ENCODE data around the gene MLF1.

The MLF1 gene

GRCh38 chr3:158644345-158644908 is 73.4 kb downstream of the MLF1 start, which contains the start of gene GFM1:
Gene GFM1, plus strand, starts transcription at chr3:158644527. Its CDS starts 108 bp downstream, at chr3:158644635.
- no peak within 1 kb of the TSS for H2BK12ac ChIP-seq (ENCODE audit: low read length in 2 of 2)
- H3K4ac ChIP-seq (ENCODE audit: low read depth in 1 of 2, low read length in 2 of 2), result peak within 1 kb of the TSS; percentile 65 to 93
- no peaks in the 10 kb centered on the region for H3K27me3 ChIP-seq (ENCODE audit: control insufficient read depth in 1 of 2, insufficient read depth in 1 of 2, low read length in 2 of 2)
- H2AFZ ChIP-seq (ENCODE audit: low read depth, low read length), result peak within 1 kb of the TSS; percentile 87
- H4K8ac ChIP-seq (ENCODE audit: low read length), result peak within 1 kb of the TSS; percentile 96
- H3K9me3 ChIP-seq (ENCODE audit: control insufficient read depth, low read length), result no peaks in the 10 kb centered on the region
- peaks cover 3 to 35% of the 10 kb centered on the region in 2 experiments for H3K36me3 ChIP-seq (ENCODE audit: control insufficient read depth in 1 of 2, insufficient read depth in 2 of 2, low read depth in 1 of 2, low read length in 2 of 2)
- no peak within 1 kb of the TSS for H2BK15ac ChIP-seq (ENCODE audit: low read depth, poor library complexity, severe bottlenecking)
- 2% methylated on average over 42 of the region's 42 CpGs for WGBS
- peak within 1 kb of the TSS; percentile 98 for H3K9ac ChIP-seq (ENCODE audit: low read length)
- H3K23ac ChIP-seq (ENCODE audit: low read length in 2 of 2), result peak within 1 kb of the TSS in 1 of 2 experiments; percentile 69
- peak within 1 kb of the TSS in 1 of 2 experiments; percentile 91 for H3K14ac ChIP-seq (ENCODE audit: low read length in 2 of 2)
- H3K18ac ChIP-seq (ENCODE audit: low read depth in 1 of 2, low read length in 2 of 2), result peak within 1 kb of the TSS; percentile 85 to 94
- H3K4me1 ChIP-seq (ENCODE audit: control insufficient read depth, insufficient read depth, low read depth, low read length), result no peaks in the 10 kb centered on the region
- H3K79me1 ChIP-seq (replicated peaks; ENCODE audit: low read length, poor library complexity, severe bottlenecking), result peaks cover 5% of the 10 kb centered on the region
- peak within 1 kb of the TSS; percentile 13 for H3K4me2 ChIP-seq (ENCODE audit: low read length, poor library complexity, severe bottlenecking)
- H2BK120ac ChIP-seq (ENCODE audit: low read depth, low read length), result peak within 1 kb of the TSS; percentile 52
- peak within 1 kb of the TSS; percentile 54 for H4K91ac ChIP-seq (ENCODE audit: low read length)
- H3K4me3 ChIP-seq (ENCODE audit: insufficient read depth in 1 of 2, low read depth in 1 of 2, low read length in 2 of 2), result peak within 1 kb of the TSS; percentile 92 to 96
- no peak within 1 kb of the TSS for H2BK5ac ChIP-seq (ENCODE audit: low read depth, low read length, poor library complexity, severe bottlenecking)
- no peak within 1 kb of the TSS for H2AK5ac ChIP-seq (ENCODE audit: low read length, severe bottlenecking)
- peak; percentile 98 for DNase-seq
- peak within 1 kb of the TSS; percentile 73 for H3K27ac ChIP-seq (ENCODE audit: low read length, poor library complexity, severe bottlenecking)

DNA sequence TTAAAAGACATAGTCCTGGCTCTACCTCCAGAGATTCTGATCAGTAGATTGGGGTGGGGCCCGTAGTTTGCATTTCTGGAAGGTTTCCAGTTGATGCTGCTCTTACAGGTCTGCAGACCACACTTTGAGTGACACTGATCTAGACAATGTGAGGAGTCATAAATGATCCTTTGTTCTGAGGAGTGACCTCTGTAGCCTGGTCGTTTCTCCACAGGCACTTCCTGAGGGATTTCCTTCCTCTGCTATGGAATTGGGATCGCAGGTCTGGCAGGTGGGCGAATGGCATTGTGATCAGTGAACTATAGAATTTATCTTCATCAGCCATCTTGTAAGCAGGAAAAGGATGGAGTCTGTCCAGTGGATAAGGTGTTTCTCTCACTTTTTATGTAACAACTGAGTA is 78.8 kb downstream of the MLF1 start:
- H3K18ac ChIP-seq (ENCODE audit: low read depth in 1 of 2, low read length in 2 of 2), result no peak overlapping the region
- no peak overlapping the region for H3K27ac ChIP-seq (ENCODE audit: low read length, poor library complexity, severe bottlenecking)
- H2BK12ac ChIP-seq (ENCODE audit: low read length in 2 of 2), result no peak overlapping the region
- H3K9ac ChIP-seq (ENCODE audit: low read length), result no peak overlapping the region
- H4K91ac ChIP-seq (ENCODE audit: low read length), result no peak overlapping the region
- peaks cover 12% of the 10 kb centered on the region for H3K79me1 ChIP-seq (replicated peaks; ENCODE audit: low read length, poor library complexity, severe bottlenecking)
- H2BK120ac ChIP-seq (ENCODE audit: low read depth, low read length), result no peak overlapping the region
- DNase-seq, result no peak
- 69% methylated on average over 3 of the region's 4 CpGs for WGBS
- no peak overlapping the region for H3K23ac ChIP-seq (ENCODE audit: low read length in 2 of 2)
- H3K4me2 ChIP-seq (ENCODE audit: low read length, poor library complexity, severe bottlenecking), result no peak overlapping the region
- H2BK15ac ChIP-seq (ENCODE audit: low read depth, poor library complexity, severe bottlenecking), result no peak overlapping the region
- H3K9me3 ChIP-seq (ENCODE audit: control insufficient read depth, low read length), result no peaks in the 10 kb centered on the region
- no peak overlapping the region for H4K8ac ChIP-seq (ENCODE audit: low read length)
- no peak overlapping the region for H2AK5ac ChIP-seq (ENCODE audit: low read length, severe bottlenecking)
- no peak overlapping the region for H3K4me3 ChIP-seq (ENCODE audit: insufficient read depth in 1 of 2, low read depth in 1 of 2, low read length in 2 of 2)
- peaks cover 6 to 84% of the 10 kb centered on the region in 2 experiments for H3K36me3 ChIP-seq (ENCODE audit: control insufficient read depth in 1 of 2, insufficient read depth in 2 of 2, low read depth in 1 of 2, low read length in 2 of 2)
- H2BK5ac ChIP-seq (ENCODE audit: low read depth, low read length, poor library complexity, severe bottlenecking), result no peak overlapping the region
- H3K4me1 ChIP-seq (ENCODE audit: control insufficient read depth, insufficient read depth, low read depth, low read length), result no peaks in the 10 kb centered on the region
- no peak overlapping the region for H2AFZ ChIP-seq (ENCODE audit: low read depth, low read length)
- no peak overlapping the region for H3K4ac ChIP-seq (ENCODE audit: low read depth in 1 of 2, low read length in 2 of 2)
- H3K14ac ChIP-seq (ENCODE audit: low read length in 2 of 2), result no peak overlapping the region
- no peaks in the 10 kb centered on the region for H3K27me3 ChIP-seq (ENCODE audit: control insufficient read depth in 1 of 2, insufficient read depth in 1 of 2, low read length in 2 of 2)

DNA sequence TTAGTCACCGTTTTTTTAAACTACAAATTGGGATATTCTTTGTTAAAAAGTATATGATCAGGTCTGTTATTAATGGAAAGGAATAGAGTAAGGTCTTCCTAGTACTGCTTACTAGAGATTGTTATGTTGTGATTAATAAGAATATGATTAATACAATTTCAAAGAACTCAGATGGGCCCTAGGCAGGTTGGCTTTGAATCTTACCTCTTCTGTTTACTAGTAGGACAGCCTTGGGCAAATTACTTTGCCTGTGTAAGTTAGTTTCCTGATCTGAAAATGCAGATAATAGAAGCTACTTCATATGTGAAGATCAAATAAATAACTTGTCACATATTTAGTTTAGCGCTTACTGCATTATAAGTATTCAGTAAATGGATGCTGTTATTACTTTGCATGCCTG is 80.2 kb downstream of the MLF1 start:
- Histone ChIP-seq H2BK15ac (ENCODE audit: low read depth, poor library complexity, severe bottlenecking) (no peak overlapping the region), H3K4me2 (ENCODE audit: low read length, poor library complexity, severe bottlenecking) (no peak overlapping the region), H2BK5ac (ENCODE audit: low read depth, low read length, poor library complexity, severe bottlenecking) (no peak overlapping the region), H3K27ac (ENCODE audit: low read length, poor library complexity, severe bottlenecking) (no peak overlapping the region), H4K91ac (ENCODE audit: low read length) (no peak overlapping the region), H3K79me1 (replicated peaks; ENCODE audit: low read length, poor library complexity, severe bottlenecking) (peaks cover 12% of the 10 kb centered on the region), H2BK120ac (ENCODE audit: low read depth, low read length) (no peak overlapping the region), H3K4me1 (ENCODE audit: control insufficient read depth, insufficient read depth, low read depth, low read length) (no peaks in the 10 kb centered on the region), H3K23ac (ENCODE audit: low read length in 2 of 2) (no peak overlapping the region), H4K8ac (ENCODE audit: low read length) (no peak overlapping the region), H2AK5ac (ENCODE audit: low read length, severe bottlenecking) (no peak overlapping the region), H2AFZ (ENCODE audit: low read depth, low read length) (no peak overlapping the region), H3K36me3 (ENCODE audit: control insufficient read depth in 1 of 2, insufficient read depth in 2 of 2, low read depth in 1 of 2, low read length in 2 of 2) (peaks cover 8 to 91% of the 10 kb centered on the region in 2 experiments), H3K14ac (ENCODE audit: low read length in 2 of 2) (no peak overlapping the region), H3K9me3 (ENCODE audit: control insufficient read depth, low read length) (no peaks in the 10 kb centered on the region), H3K27me3 (ENCODE audit: control insufficient read depth in 1 of 2, insufficient read depth in 1 of 2, low read length in 2 of 2) (no peaks in the 10 kb centered on the region), H3K18ac (ENCODE audit: low read depth in 1 of 2, low read length in 2 of 2) (no peak overlapping the region), H2BK12ac (ENCODE audit: low read length in 2 of 2) (no peak overlapping the region), H3K4me3 (ENCODE audit: insufficient read depth in 1 of 2, low read depth in 1 of 2, low read length in 2 of 2) (no peak overlapping the region), H3K4ac (ENCODE audit: low read depth in 1 of 2, low read length in 2 of 2) (no peak overlapping the region), H3K9ac (ENCODE audit: low read length) (no peak overlapping the region)
- no peak for DNase-seq
- 100% methylated on average over 1 of the region's 2 CpGs for WGBS

GRCh38 chr3:158652463-158652862 is 81.5 kb downstream of the MLF1 start:
- Histone ChIP-seq H2BK5ac (ENCODE audit: low read depth, low read length, poor library complexity, severe bottlenecking) (no peak overlapping the region), H3K4ac (ENCODE audit: low read depth in 1 of 2, low read length in 2 of 2) (no peak overlapping the region)
- 91% methylated on average over 1 of the region's 3 CpGs for WGBS

More at GRCh38 chr3:158652463-158652862, 81.5 kb downstream of the MLF1 start:
- Histone ChIP-seq H3K9ac (ENCODE audit: low read length) (no peak overlapping the region), H2BK12ac (ENCODE audit: low read length in 2 of 2) (no peak overlapping the region), H2BK120ac (ENCODE audit: low read depth, low read length) (no peak overlapping the region), H3K27me3 (ENCODE audit: control insufficient read depth in 1 of 2, insufficient read depth in 1 of 2, low read length in 2 of 2) (no peaks in the 10 kb centered on the region), H2AK5ac (ENCODE audit: low read length, severe bottlenecking) (no peak overlapping the region), H4K91ac (ENCODE audit: low read length) (no peak overlapping the region), H3K36me3 (ENCODE audit: control insufficient read depth in 1 of 2, insufficient read depth in 2 of 2, low read depth in 1 of 2, low read length in 2 of 2) (peaks cover 9 to 91% of the 10 kb centered on the region in 2 experiments), H2BK15ac (ENCODE audit: low read depth, poor library complexity, severe bottlenecking) (no peak overlapping the region), H3K79me1 (replicated peaks; ENCODE audit: low read length, poor library complexity, severe bottlenecking) (peaks cover 13% of the 10 kb centered on the region), H4K8ac (ENCODE audit: low read length) (no peak overlapping the region), H3K14ac (ENCODE audit: low read length in 2 of 2) (no peak overlapping the region), H3K9me3 (ENCODE audit: control insufficient read depth, low read length) (no peaks in the 10 kb centered on the region), H3K4me2 (ENCODE audit: low read length, poor library complexity, severe bottlenecking) (no peak overlapping the region), H3K18ac (ENCODE audit: low read depth in 1 of 2, low read length in 2 of 2) (no peak overlapping the region), H3K4me3 (ENCODE audit: insufficient read depth in 1 of 2, low read depth in 1 of 2, low read length in 2 of 2) (no peak overlapping the region), H3K23ac (ENCODE audit: low read length in 2 of 2) (no peak overlapping the region), H3K4me1 (ENCODE audit: control insufficient read depth, insufficient read depth, low read depth, low read length) (no peaks in the 10 kb centered on the region), H2AFZ (ENCODE audit: low read depth, low read length) (no peak overlapping the region), H3K27ac (ENCODE audit: low read length, poor library complexity, severe bottlenecking) (no peak overlapping the region)
- no peak for DNase-seq
